HEK293 (cell line): ENCODE data around the gene IL1RAPL1.

Source experiments
- SP3 ChIP-seq: fragments of 450-650 bp; formaldehyde crosslinking; IDR thresholded peaks from 2 replicates; pipeline ENCODE4 v1.5.1; 2016; ENCODE audit warnings: missing biosample characterization, missing genetic modification characterization
- ZFHX2 ChIP-seq: fragments of 450-650 bp; formaldehyde crosslinking; conservative IDR thresholded peaks from 2 replicates; pipeline ENCODE4 v1.5.1; 2016; ENCODE audit warnings: missing biosample characterization, missing genetic modification characterization
- ZNF112 ChIP-seq: fragments of 450-650 bp; formaldehyde crosslinking; IDR thresholded peaks from 2 replicates; pipeline ENCODE4 v1.5.0; 2017; ENCODE audit warnings: missing biosample characterization, missing genetic modification characterization
- ZNF292 ChIP-seq: fragments of 450-650 bp; formaldehyde crosslinking; IDR thresholded peaks from 2 replicates; pipeline ENCODE4 v1.5.1; 2016; ENCODE audit warnings: low read depth, missing biosample characterization, missing genetic modification characterization, borderline replicate concordance
- ZNF394 ChIP-seq: fragments of 450-650 bp; formaldehyde crosslinking; IDR thresholded peaks from 2 replicates; pipeline ENCODE4 v1.5.1; 2016; ENCODE audit warnings: missing biosample characterization, missing genetic modification characterization, mild to moderate bottlenecking, moderate library complexity, borderline replicate concordance
- ZNF521 ChIP-seq: fragments of 450-650 bp; formaldehyde crosslinking; IDR thresholded peaks from 2 replicates; pipeline ENCODE4 v1.5.1; 2017; ENCODE audit warnings: missing biosample characterization, mild to moderate bottlenecking, missing genetic modification characterization
- ZNF792 ChIP-seq: fragments of 450-650 bp; formaldehyde crosslinking; IDR thresholded peaks from 2 replicates; pipeline ENCODE4 v1.5.1; 2016; ENCODE audit warnings: missing biosample characterization, missing genetic modification characterization
- TF ChIP-seq, protein P1 (sequence below): fragments of 450-650 bp; formaldehyde crosslinking; IDR thresholded peaks from 2 replicates; pipeline ENCODE4 v1.5.1; 2016; ENCODE audit warnings: missing biosample characterization, missing genetic modification characterization
- TF ChIP-seq, protein P2 (sequence below): fragments of 450-650 bp; formaldehyde crosslinking; IDR thresholded peaks from 2 replicates; pipeline ENCODE4 v1.5.1; 2016; ENCODE audit warnings: missing biosample characterization, missing genetic modification characterization
- TF ChIP-seq, protein P3 (sequence below): fragments of 450-650 bp; formaldehyde crosslinking; optimal IDR thresholded peaks from 2 replicates; pipeline ENCODE3; 2016; ENCODE audit warnings: missing biosample characterization, mild to moderate bottlenecking, missing genetic modification characterization
- TF ChIP-seq, protein P4 (sequence below): sonication (generic); formaldehyde crosslinking; IDR thresholded peaks from 2 replicates; pipeline ENCODE4 v1.8.1; 2022; ENCODE audit warnings: mild to moderate bottlenecking, moderate library complexity, missing genetic modification reagents

DNA sequence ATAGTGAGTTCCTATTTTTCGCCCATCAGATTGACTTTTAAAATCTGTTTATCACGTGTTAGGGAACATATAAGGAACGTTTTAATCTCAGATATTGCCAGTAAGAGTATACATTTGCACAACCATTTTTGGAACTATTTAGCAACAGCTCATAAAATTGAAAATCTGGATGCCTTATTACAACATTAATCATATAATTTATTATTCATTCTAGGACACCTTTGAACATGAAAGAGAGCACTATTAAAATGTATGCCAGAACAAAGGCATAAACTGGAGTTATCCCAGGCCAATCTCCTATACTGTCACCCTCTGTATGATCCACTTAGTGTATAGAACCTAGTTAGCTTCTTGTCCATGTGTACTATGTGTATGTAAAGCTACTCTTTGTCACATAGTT lies 1049.1 kb downstream of the IL1RAPL1 start:
- TF ChIP-seq ZNF521, result no peak
- no peak for TF ChIP-seq ZNF292 (tag by site-specific recombination)
- TF ChIP-seq, protein P1, sequence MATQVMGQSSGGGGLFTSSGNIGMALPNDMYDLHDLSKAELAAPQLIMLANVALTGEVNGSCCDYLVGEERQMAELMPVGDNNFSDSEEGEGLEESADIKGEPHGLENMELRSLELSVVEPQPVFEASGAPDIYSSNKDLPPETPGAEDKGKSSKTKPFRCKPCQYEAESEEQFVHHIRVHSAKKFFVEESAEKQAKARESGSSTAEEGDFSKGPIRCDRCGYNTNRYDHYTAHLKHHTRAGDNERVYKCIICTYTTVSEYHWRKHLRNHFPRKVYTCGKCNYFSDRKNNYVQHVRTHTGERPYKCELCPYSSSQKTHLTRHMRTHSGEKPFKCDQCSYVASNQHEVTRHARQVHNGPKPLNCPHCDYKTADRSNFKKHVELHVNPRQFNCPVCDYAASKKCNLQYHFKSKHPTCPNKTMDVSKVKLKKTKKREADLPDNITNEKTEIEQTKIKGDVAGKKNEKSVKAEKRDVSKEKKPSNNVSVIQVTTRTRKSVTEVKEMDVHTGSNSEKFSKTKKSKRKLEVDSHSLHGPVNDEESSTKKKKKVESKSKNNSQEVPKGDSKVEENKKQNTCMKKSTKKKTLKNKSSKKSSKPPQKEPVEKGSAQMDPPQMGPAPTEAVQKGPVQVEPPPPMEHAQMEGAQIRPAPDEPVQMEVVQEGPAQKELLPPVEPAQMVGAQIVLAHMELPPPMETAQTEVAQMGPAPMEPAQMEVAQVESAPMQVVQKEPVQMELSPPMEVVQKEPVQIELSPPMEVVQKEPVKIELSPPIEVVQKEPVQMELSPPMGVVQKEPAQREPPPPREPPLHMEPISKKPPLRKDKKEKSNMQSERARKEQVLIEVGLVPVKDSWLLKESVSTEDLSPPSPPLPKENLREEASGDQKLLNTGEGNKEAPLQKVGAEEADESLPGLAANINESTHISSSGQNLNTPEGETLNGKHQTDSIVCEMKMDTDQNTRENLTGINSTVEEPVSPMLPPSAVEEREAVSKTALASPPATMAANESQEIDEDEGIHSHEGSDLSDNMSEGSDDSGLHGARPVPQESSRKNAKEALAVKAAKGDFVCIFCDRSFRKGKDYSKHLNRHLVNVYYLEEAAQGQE (tag by site-specific recombination), result no peak
- TF ChIP-seq, protein P2, sequence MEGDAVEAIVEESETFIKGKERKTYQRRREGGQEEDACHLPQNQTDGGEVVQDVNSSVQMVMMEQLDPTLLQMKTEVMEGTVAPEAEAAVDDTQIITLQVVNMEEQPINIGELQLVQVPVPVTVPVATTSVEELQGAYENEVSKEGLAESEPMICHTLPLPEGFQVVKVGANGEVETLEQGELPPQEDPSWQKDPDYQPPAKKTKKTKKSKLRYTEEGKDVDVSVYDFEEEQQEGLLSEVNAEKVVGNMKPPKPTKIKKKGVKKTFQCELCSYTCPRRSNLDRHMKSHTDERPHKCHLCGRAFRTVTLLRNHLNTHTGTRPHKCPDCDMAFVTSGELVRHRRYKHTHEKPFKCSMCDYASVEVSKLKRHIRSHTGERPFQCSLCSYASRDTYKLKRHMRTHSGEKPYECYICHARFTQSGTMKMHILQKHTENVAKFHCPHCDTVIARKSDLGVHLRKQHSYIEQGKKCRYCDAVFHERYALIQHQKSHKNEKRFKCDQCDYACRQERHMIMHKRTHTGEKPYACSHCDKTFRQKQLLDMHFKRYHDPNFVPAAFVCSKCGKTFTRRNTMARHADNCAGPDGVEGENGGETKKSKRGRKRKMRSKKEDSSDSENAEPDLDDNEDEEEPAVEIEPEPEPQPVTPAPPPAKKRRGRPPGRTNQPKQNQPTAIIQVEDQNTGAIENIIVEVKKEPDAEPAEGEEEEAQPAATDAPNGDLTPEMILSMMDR, result no peak
- no peak for TF ChIP-seq ZNF394 (tag by site-specific recombination)
- TF ChIP-seq SP3 (tag by site-specific recombination), result no peak
- TF ChIP-seq, protein P3, sequence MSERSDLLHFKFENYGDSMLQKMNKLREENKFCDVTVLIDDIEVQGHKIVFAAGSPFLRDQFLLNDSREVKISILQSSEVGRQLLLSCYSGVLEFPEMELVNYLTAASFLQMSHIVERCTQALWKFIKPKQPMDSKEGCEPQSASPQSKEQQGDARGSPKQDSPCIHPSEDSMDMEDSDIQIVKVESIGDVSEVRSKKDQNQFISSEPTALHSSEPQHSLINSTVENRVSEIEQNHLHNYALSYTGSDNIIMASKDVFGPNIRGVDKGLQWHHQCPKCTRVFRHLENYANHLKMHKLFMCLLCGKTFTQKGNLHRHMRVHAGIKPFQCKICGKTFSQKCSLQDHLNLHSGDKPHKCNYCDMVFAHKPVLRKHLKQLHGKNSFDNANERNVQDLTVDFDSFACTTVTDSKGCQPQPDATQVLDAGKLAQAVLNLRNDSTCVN (tag by site-specific recombination), result no peak
- no peak for TF ChIP-seq ZFHX2 (tag by site-specific recombination)
- no peak for TF ChIP-seq ZNF792 (tag by site-specific recombination)
- no peak for TF ChIP-seq ZNF112 (tag by site-specific recombination)
- TF ChIP-seq, protein P4, sequence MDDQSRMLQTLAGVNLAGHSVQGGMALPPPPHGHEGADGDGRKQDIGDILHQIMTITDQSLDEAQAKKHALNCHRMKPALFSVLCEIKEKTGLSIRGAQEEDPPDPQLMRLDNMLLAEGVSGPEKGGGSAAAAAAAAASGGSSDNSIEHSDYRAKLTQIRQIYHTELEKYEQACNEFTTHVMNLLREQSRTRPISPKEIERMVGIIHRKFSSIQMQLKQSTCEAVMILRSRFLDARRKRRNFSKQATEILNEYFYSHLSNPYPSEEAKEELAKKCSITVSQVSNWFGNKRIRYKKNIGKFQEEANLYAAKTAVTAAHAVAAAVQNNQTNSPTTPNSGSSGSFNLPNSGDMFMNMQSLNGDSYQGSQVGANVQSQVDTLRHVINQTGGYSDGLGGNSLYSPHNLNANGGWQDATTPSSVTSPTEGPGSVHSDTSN (CRISPR knock-in tag), result no peak
